Prostate gland (tissue), 2 donors: ENCODE data around the gene TMEM151A.

Experiments used
- POLR2A ChIP-seq: fragments of 450-650 bp; IDR thresholded peaks from one replicate; pipeline ENCODE4 v1.6.1; 2016; ENCODE audit warnings: antibody characterized with exemption, mild to moderate bottlenecking
- TF ChIP-seq, protein P1 (sequence below), 4 experiments: fragments of 200-600 bp in 2 of 4; fragments of 450-650 bp in 2 of 4; sonication (generic) in 2 of 4; IDR thresholded peaks; 1 replicate in 3 of 4; 2 replicates in 1 of 4; pipeline ENCODE4 v1.5.1; 2016 to 2019; ENCODE audit warnings: antibody characterized with exemption in 4 of 4, mild to moderate bottlenecking in 2 of 4, moderate library complexity in 2 of 4

DNA sequence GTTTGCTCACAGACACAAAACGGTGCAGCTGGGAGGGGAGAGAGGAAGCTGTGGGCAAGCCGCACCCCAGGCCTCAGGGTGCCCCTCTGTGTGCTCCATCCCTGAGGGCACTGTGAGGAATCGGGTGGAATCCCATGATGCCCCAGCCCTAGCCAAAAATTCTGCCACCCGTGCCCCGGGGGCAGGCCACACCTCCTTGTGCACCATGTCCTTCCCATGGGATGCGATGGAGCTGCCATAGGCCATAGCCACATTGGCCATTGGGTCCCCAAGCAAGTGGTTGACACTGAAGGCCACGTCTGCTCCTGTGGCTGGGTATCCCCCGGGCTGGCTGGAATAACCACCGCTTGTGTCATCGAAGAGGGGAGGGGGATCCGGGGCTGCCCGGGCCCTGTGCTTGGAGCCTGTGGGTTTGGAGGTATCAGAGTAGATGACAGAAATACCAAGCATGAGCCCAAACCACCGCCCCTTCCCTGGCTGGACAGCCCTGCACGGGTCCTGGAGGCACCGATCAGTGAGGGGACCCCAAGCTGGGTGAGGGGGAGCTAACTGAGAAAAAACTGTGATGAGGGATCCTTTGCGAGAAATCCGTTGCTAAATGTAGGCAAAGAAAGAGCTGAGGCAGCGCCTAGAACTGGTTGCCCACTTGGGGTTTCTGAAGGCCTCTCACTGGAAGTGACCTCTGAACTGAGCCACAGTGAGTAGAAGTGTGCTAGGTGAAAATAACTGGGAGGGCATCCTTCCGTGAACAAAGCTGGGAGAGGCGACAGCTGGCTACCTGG is 3.6 kb upstream of the TMEM151A start:
- TF ChIP-seq POLR2A, result no peak
- TF ChIP-seq, protein P1, sequence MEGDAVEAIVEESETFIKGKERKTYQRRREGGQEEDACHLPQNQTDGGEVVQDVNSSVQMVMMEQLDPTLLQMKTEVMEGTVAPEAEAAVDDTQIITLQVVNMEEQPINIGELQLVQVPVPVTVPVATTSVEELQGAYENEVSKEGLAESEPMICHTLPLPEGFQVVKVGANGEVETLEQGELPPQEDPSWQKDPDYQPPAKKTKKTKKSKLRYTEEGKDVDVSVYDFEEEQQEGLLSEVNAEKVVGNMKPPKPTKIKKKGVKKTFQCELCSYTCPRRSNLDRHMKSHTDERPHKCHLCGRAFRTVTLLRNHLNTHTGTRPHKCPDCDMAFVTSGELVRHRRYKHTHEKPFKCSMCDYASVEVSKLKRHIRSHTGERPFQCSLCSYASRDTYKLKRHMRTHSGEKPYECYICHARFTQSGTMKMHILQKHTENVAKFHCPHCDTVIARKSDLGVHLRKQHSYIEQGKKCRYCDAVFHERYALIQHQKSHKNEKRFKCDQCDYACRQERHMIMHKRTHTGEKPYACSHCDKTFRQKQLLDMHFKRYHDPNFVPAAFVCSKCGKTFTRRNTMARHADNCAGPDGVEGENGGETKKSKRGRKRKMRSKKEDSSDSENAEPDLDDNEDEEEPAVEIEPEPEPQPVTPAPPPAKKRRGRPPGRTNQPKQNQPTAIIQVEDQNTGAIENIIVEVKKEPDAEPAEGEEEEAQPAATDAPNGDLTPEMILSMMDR (IDR thresholded peaks at IDR 0.05), result no peak
